Measurements from ENCODE around the gene FNIP2. TPM values are rescaled to one million over a fixed set of nuclear protein-coding genes. Genes with fewer than 3 reads are reported as not detected.

FNIP2 gene
- polyA plus RNA-seq, 1 of the 3 experiments (the other 2 are of a cell fraction): 0.97 TPM

GRCh38 chr4:158890294-158890693 lies 121.5 kb downstream of the FNIP2 start:
- H3K4me3 ChIP-seq (ENCODE audit: low read depth in 2 of 2, low read length in 1 of 2): no peak overlapping the region
- H3K27me3 ChIP-seq (ENCODE audit: insufficient read depth): no peaks in the 10 kb centered on the region
- no peak for DNase-seq
- H3K4me1 ChIP-seq (ENCODE audit: control insufficient read depth in 1 of 2, insufficient read depth in 2 of 2, low read depth in 1 of 2, low read length in 1 of 2): no peaks in the 10 kb centered on the region; a peak in 1 of 4 replicates
- H4K20me1 ChIP-seq (ENCODE audit: insufficient read depth): no peaks in the 10 kb centered on the region
- H3K4me2 ChIP-seq: no peak overlapping the region
- WGBS (ENCODE audit: low lambda C conversion rate): 99% methylated on average over 3 of the region's 3 CpGs
- no peak for TF ChIP-seq RFX5 (IDR thresholded peaks at IDR 0.05; ENCODE audit: low read length)
- TF ChIP-seq GABPA (IDR thresholded peaks at IDR 0.05; ENCODE audit: low read depth): no peak
- TF ChIP-seq RAD21 (IDR thresholded peaks at IDR 0.05; ENCODE audit: low read length): no peak
- TF ChIP-seq NRF1 (IDR thresholded peaks at IDR 0.05; ENCODE audit: low read depth, low read length): no peak
- no peak for TF ChIP-seq USF2 (IDR thresholded peaks at IDR 0.05; ENCODE audit: borderline replicate concordance, low read depth, low read length)
- no peak for TF ChIP-seq NFIC (IDR thresholded peaks at IDR 0.05; ENCODE audit: borderline replicate concordance)
- no peak for TF ChIP-seq MXI1 (IDR thresholded peaks at IDR 0.05; ENCODE audit: low read depth, low read length)
- no peak for TF ChIP-seq PBX3 (IDR thresholded peaks at IDR 0.05)
- TF ChIP-seq SIN3A (IDR thresholded peaks at IDR 0.05; ENCODE audit: borderline replicate concordance, low read depth, low read length): no peak
- TF ChIP-seq CTCF (IDR thresholded peaks at IDR 0.05): no peak
- no peak for TF ChIP-seq FOXM1 (IDR thresholded peaks at IDR 0.05; ENCODE audit: low read depth)
- no peak for TF ChIP-seq MEF2A (IDR thresholded peaks at IDR 0.05; ENCODE audit: borderline replicate concordance, low read depth)
- TF ChIP-seq YY1 (IDR thresholded peaks at IDR 0.05; ENCODE audit: low read depth): no peak
- no peak for TF ChIP-seq TEAD4 (IDR thresholded peaks at IDR 0.05; ENCODE audit: borderline replicate concordance, insufficient read depth)
- CTCF ChIA-PET: no interaction called here
- POLR2A ChIA-PET: no interaction called here
- H3K27ac ChIP-seq (ENCODE audit: low read depth in 2 of 2, low read length in 1 of 2): no peak overlapping the region
- no peak overlapping the region for H3K9ac ChIP-seq
- H3K36me3 ChIP-seq (replicated peaks in 1 of 2; ENCODE audit: control insufficient read depth in 1 of 2, insufficient read depth in 2 of 2, low read length in 1 of 2): peaks cover 8 to 16% of the 10 kb centered on the region in 2 experiments
- H3K9me3 ChIP-seq: no peaks in the 10 kb centered on the region
- no peak overlapping the region for H2AFZ ChIP-seq (ENCODE audit: low read depth)
- no peaks in the 10 kb centered on the region for H3K79me2 ChIP-seq (ENCODE audit: insufficient read depth)
- H3K9me2 ChIP-seq: no peaks in the 10 kb centered on the region
- peaks cover 3% of the 10 kb centered on the region for H3F3A ChIP-seq (replicated peaks; ENCODE audit: insufficient read depth)

- ChIA-PET POLR2A (no interaction called here), CTCF (interaction anchor here (0.8 kb wide), 1 partner anchor 312 kb away, joined by 3 read pairs; no protein-coding TSS in a partner anchor)
- WGBS (ENCODE audit: low lambda C conversion rate): 95% methylated on average over 3 of the region's 3 CpGs
These were observed 122.4 kb downstream of the FNIP2 start for GRCh38 chr4:158891256-158891655.

More at GRCh38 chr4:158891256-158891655, 122.4 kb downstream of the FNIP2 start:
- H3K4me1 ChIP-seq (ENCODE audit: control insufficient read depth in 1 of 2, insufficient read depth in 2 of 2, low read depth in 1 of 2, low read length in 1 of 2): no peaks in the 10 kb centered on the region; a peak in 1 of 4 replicates
- H3K9me3 ChIP-seq: no peaks in the 10 kb centered on the region
- H2AFZ ChIP-seq (ENCODE audit: low read depth): no peak overlapping the region
- no peaks in the 10 kb centered on the region for H3K9me2 ChIP-seq
- H3K4me3 ChIP-seq (ENCODE audit: low read depth in 2 of 2, low read length in 1 of 2): no peak overlapping the region
- H3K27me3 ChIP-seq (ENCODE audit: insufficient read depth): no peaks in the 10 kb centered on the region
- no peak overlapping the region for H3K27ac ChIP-seq (ENCODE audit: low read depth in 2 of 2, low read length in 1 of 2)
- no peaks in the 10 kb centered on the region for H3K79me2 ChIP-seq (ENCODE audit: insufficient read depth)
- peaks cover 5% of the 10 kb centered on the region for H3F3A ChIP-seq (replicated peaks; ENCODE audit: insufficient read depth)
- no peaks in the 10 kb centered on the region for H4K20me1 ChIP-seq (ENCODE audit: insufficient read depth)
- H3K4me2 ChIP-seq: no peak overlapping the region
- peaks cover 8 to 16% of the 10 kb centered on the region in 2 experiments for H3K36me3 ChIP-seq (replicated peaks in 1 of 2; ENCODE audit: control insufficient read depth in 1 of 2, insufficient read depth in 2 of 2, low read length in 1 of 2)
- DNase-seq: no peak
- TF ChIP-seq MXI1 (IDR thresholded peaks at IDR 0.05; ENCODE audit: low read depth, low read length) (no peak), RAD21 (IDR thresholded peaks at IDR 0.05; ENCODE audit: low read length) (no peak)
- no peak overlapping the region for H3K9ac ChIP-seq

All from SK-N-SH (cell line).